Neutrophil (primary cell): ENCODE results near the gene RAB26.

ENCODE experiments used
- H3K27ac ChIP-seq: fragments of 200-600 bp; sonication (generic); 2 replicates; pipeline ENCODE4 v1.5.1; 2016; ENCODE audit warnings: mild to moderate bottlenecking, moderate library complexity
- H3K27me3 ChIP-seq: fragments of 200-600 bp; sonication (generic); 2 replicates; pipeline ENCODE4 v1.6.0; 2016; ENCODE audit warnings: mild to moderate bottlenecking
- H3K36me3 ChIP-seq: fragments of 200-600 bp; sonication (generic); 2 replicates; pipeline ENCODE4 v1.5.1; 2017
- H3K4me1 ChIP-seq, 2 experiments: fragments of 200-600 bp in 1 of 2; sonication (generic) in 1 of 2; 1 replicate in 1 of 2; 2 replicates in 1 of 2; pipeline versions ENCODE4 v1.5.1 to v1.6.1; 2013 to 2016; ENCODE audit warnings: low read depth in 1 of 2, low read length in 1 of 2, mild to moderate bottlenecking in 1 of 2, moderate library complexity in 1 of 2; ENCODE audit not compliant: control insufficient read depth in 1 of 2, insufficient read depth in 1 of 2
- H3K4me3 ChIP-seq, 2 experiments: fragments of 200-600 bp in 1 of 2; sonication (generic) in 1 of 2; 1 replicate in 1 of 2; 2 replicates in 1 of 2; pipeline ENCODE4 v1.5.1; 2013 to 2016; ENCODE audit warnings: low read depth in 1 of 2, low read length in 1 of 2, mild to moderate bottlenecking in 1 of 2, moderate library complexity in 1 of 2
- H3K9me3 ChIP-seq: fragments of 200-600 bp; sonication (generic); 2 replicates; pipeline ENCODE4 v1.5.1; 2016
- TF ChIP-seq, protein P1 (sequence below): fragments of 200-600 bp; sonication (generic); IDR thresholded peaks from 2 replicates; pipeline ENCODE4 v1.5.1; 2016; ENCODE audit warnings: antibody characterized with exemption

RAB26 gene

GRCh38 chr16:2179107-2179501, 30.7 kb downstream of the RAB26 start:
- Histone ChIP-seq H3K27me3 (peaks cover 14% of the 10 kb centered on the region), H3K4me1 (no peaks in the 10 kb centered on the region), H3K27ac (no peak overlapping the region), H3K4me3 (no peak overlapping the region), H3K9me3 (no peaks in the 10 kb centered on the region), H3K36me3 (peaks cover 42% of the 10 kb centered on the region)
- TF ChIP-seq, protein P1, sequence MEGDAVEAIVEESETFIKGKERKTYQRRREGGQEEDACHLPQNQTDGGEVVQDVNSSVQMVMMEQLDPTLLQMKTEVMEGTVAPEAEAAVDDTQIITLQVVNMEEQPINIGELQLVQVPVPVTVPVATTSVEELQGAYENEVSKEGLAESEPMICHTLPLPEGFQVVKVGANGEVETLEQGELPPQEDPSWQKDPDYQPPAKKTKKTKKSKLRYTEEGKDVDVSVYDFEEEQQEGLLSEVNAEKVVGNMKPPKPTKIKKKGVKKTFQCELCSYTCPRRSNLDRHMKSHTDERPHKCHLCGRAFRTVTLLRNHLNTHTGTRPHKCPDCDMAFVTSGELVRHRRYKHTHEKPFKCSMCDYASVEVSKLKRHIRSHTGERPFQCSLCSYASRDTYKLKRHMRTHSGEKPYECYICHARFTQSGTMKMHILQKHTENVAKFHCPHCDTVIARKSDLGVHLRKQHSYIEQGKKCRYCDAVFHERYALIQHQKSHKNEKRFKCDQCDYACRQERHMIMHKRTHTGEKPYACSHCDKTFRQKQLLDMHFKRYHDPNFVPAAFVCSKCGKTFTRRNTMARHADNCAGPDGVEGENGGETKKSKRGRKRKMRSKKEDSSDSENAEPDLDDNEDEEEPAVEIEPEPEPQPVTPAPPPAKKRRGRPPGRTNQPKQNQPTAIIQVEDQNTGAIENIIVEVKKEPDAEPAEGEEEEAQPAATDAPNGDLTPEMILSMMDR, result no peak

GRCh38 chr16:2179576-2179975, 31.2 kb downstream of the RAB26 start:
- TF ChIP-seq, protein P1, result no peak
- H3K27me3 ChIP-seq, result peaks cover 14% of the 10 kb centered on the region
- no peaks in the 10 kb centered on the region for H3K9me3 ChIP-seq
- H3K27ac ChIP-seq, result no peak overlapping the region
- H3K4me3 ChIP-seq, result no peak overlapping the region
- peaks cover 37% of the 10 kb centered on the region for H3K36me3 ChIP-seq
- no peaks in the 10 kb centered on the region for H3K4me1 ChIP-seq

- H3K27ac ChIP-seq, result no peak overlapping the region
- peaks cover 14% of the 10 kb centered on the region for H3K27me3 ChIP-seq
- peaks cover 29% of the 10 kb centered on the region for H3K36me3 ChIP-seq
- TF ChIP-seq, protein P1, result no peak
- no peak overlapping the region for H3K4me3 ChIP-seq
- no peaks in the 10 kb centered on the region for H3K9me3 ChIP-seq
- H3K4me1 ChIP-seq, result no peaks in the 10 kb centered on the region
Observed at GRCh38 chr16:2180461-2180860, 32.0 kb downstream of the RAB26 start.

- Histone ChIP-seq H3K4me1 (no peaks in the 10 kb centered on the region), H3K9me3 (no peaks in the 10 kb centered on the region), H3K27me3 (peaks cover 14% of the 10 kb centered on the region), H3K27ac (no peak overlapping the region), H3K4me3 (no peak overlapping the region), H3K36me3 (peaks cover 21% of the 10 kb centered on the region)
- TF ChIP-seq, protein P1, result no peak
Observed at GRCh38 chr16:2180962-2181923, 32.8 kb downstream of the RAB26 start.

GRCh38 chr16:2181952-2182351, 33.5 kb downstream of the RAB26 start:
- TF ChIP-seq, protein P1, result no peak
- H3K4me3 ChIP-seq, result no peak overlapping the region
- peaks cover 14% of the 10 kb centered on the region for H3K27me3 ChIP-seq
- no peaks in the 10 kb centered on the region for H3K4me1 ChIP-seq
- H3K9me3 ChIP-seq, result no peaks in the 10 kb centered on the region
- H3K27ac ChIP-seq, result no peak overlapping the region
- peaks cover 14% of the 10 kb centered on the region for H3K36me3 ChIP-seq
